Caco-2 (cell line): ENCODE measurements around the gene MRPL46. TPM values are rescaled to one million over a fixed set of nuclear protein-coding genes. Genes with fewer than 3 reads are reported as not detected.
"Not testable (repeated sequence)": the region's sequence is repeated elsewhere in the genome, so short reads cannot be mapped to it uniquely, and the experiment has no call there.

Experiments
- BruUV-seq: library from RNA; stranded (reverse); fragments of 400-500 nt; replicated peaks from 2 replicates; lab custom pipeline; 2021; lab: Mats Ljungman, UMichigan
- CTCF ChIA-PET: fragments of 300-600 bp; sonication (Branson Sonifier 250); formaldehyde crosslinking; loops from one replicate; lab custom pipeline; 2022; ENCODE audit warnings: antibody characterized with exemption; lab: Charles Lee
- POLR2A ChIA-PET: fragments of 300-600 bp; sonication (Branson Sonifier 250); formaldehyde crosslinking; loops from one replicate; lab custom pipeline; 2022; ENCODE audit warnings: antibody characterized with exemption; lab: Charles Lee
- DNase-seq, 2 experiments: peaks; one replicate each; pipeline versions ENCODE4 v3.0.0 to v3.0.0-alpha.2; 2020 to 2022
- H3K27me3 ChIP-seq: replicated peaks from 2 replicates; pipeline ENCODE4 v1.6.0; 2011; ENCODE audit warnings: low read length; ENCODE audit not compliant: control insufficient read depth, insufficient read depth
- H3K36me3 ChIP-seq: 2 replicates; pipeline ENCODE4 v1.5.1; 2011; ENCODE audit warnings: low read length; ENCODE audit not compliant: control insufficient read depth, insufficient read depth
- H3K4me1 ChIP-seq: fragments of 250-450 bp; sonication (Bioruptor Pico); 2 replicates; pipeline ENCODE4 v1.5.1; 2020; ENCODE audit warnings: mild to moderate bottlenecking
- H3K4me3 ChIP-seq: 2 replicates; pipeline ENCODE4 v1.5.1; 2011; ENCODE audit warnings: low read depth, mild to moderate bottlenecking, control low read depth, low read length
- H3K9me3 ChIP-seq: fragments of 250-450 bp; sonication (Bioruptor Pico); 2 replicates; pipeline ENCODE4 v1.5.1; 2020; ENCODE audit warnings: mild to moderate bottlenecking, moderate library complexity
- H3K27ac Mint-ChIP-seq: one replicate; pipeline ENCODE4 v1.8.0; 2022; ENCODE audit warnings: mixed read lengths; ENCODE audit not compliant: unreplicated experiment
- H3K27me3 Mint-ChIP-seq: one replicate; pipeline ENCODE4 v1.8.0; 2022; ENCODE audit warnings: mixed read lengths; ENCODE audit not compliant: insufficient read depth, unreplicated experiment
- H3K36me3 Mint-ChIP-seq: one replicate; pipeline ENCODE4 v1.8.0; 2022; ENCODE audit warnings: mild to moderate bottlenecking, mixed read lengths; ENCODE audit not compliant: insufficient read depth, unreplicated experiment
- H3K4me1 Mint-ChIP-seq: one replicate; pipeline ENCODE4 v1.8.0; 2022; ENCODE audit warnings: low read depth, mixed read lengths; ENCODE audit not compliant: unreplicated experiment
- H3K4me3 Mint-ChIP-seq: one replicate; pipeline ENCODE4 v1.8.0; 2022; ENCODE audit warnings: mild to moderate bottlenecking, moderate library complexity, mixed read lengths; ENCODE audit not compliant: unreplicated experiment
- H3K9me3 Mint-ChIP-seq: one replicate; pipeline ENCODE4 v1.8.0; 2022; ENCODE audit warnings: mixed read lengths; ENCODE audit not compliant: unreplicated experiment
- intact Hi-C: fragments of 100-400 bp; cut with micrococcal nuclease; formaldehyde crosslinking; loops from one replicate; pipeline ENCODE4 v1.10.0; 2022; ENCODE audit not compliant: unreplicated experiment
- total RNA-seq: library from RNA; stranded (reverse); gene quantifications from 2 replicates; pipeline ENCODE4 v1.2.3, GENCODE V29; 2022
- TF ChIP-seq, protein P1 (sequence below), 2 experiments: fragments of 200-600 bp in 1 of 2; IDR thresholded peaks; 1 replicate in 1 of 2; 2 replicates in 1 of 2; pipeline versions ENCODE4 v1.5.1 to v1.8.0; 2011 to 2022; ENCODE audit warnings: antibody characterized with exemption in 1 of 2, control low read depth in 1 of 2, inconsistent platforms in 1 of 2, low read depth in 1 of 2, low read length in 1 of 2, mild to moderate bottlenecking in 1 of 2, moderate library complexity in 1 of 2; ENCODE audit not compliant: insufficient read depth in 1 of 2, severe bottlenecking in 1 of 2, unreplicated experiment in 1 of 2

The MRPL46 gene
- total RNA-seq, 1 experiment from 2014 or later = 44.5 TPM

GRCh38 chr15:88476635-88477060 is 9.5 kb upstream of the MRPL46 start:
- no peaks in the 10 kb centered on the region for H3K9me3 Mint-ChIP-seq
- TF ChIP-seq, protein P1, sequence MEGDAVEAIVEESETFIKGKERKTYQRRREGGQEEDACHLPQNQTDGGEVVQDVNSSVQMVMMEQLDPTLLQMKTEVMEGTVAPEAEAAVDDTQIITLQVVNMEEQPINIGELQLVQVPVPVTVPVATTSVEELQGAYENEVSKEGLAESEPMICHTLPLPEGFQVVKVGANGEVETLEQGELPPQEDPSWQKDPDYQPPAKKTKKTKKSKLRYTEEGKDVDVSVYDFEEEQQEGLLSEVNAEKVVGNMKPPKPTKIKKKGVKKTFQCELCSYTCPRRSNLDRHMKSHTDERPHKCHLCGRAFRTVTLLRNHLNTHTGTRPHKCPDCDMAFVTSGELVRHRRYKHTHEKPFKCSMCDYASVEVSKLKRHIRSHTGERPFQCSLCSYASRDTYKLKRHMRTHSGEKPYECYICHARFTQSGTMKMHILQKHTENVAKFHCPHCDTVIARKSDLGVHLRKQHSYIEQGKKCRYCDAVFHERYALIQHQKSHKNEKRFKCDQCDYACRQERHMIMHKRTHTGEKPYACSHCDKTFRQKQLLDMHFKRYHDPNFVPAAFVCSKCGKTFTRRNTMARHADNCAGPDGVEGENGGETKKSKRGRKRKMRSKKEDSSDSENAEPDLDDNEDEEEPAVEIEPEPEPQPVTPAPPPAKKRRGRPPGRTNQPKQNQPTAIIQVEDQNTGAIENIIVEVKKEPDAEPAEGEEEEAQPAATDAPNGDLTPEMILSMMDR (IDR thresholded peaks at IDR 0.05; ENCODE audit: insufficient read depth in 1 of 2, low read depth in 1 of 2, low read length in 1 of 2, severe bottlenecking in 1 of 2, unreplicated experiment in 1 of 2) = peak; percentile 65
- no peak overlapping the region for H3K27ac Mint-ChIP-seq
- POLR2A ChIA-PET = interaction anchor here (0.7 kb wide), 1 partner anchor 148 kb away, joined by 3 read pairs; no protein-coding TSS in a partner anchor
- peaks cover 20% of the 10 kb centered on the region for H3K36me3 Mint-ChIP-seq
- H3K9me3 ChIP-seq = no peaks in the 10 kb centered on the region
- H3K4me1 ChIP-seq = no peaks in the 10 kb centered on the region
- H3K27me3 Mint-ChIP-seq = no peaks in the 10 kb centered on the region
- no peak overlapping the region for H3K4me3 Mint-ChIP-seq
- CTCF ChIA-PET = interaction anchor here (0.5 to 0.8 kb wide), 2 partner anchors 162 to 165 kb away, joined by 3 to 6 read pairs; partner anchors contain the start of gene ISG20
- H3K36me3 ChIP-seq = peaks cover 3% of the 10 kb centered on the region; the same call in 1 of the 2 replicates
- H3K27me3 ChIP-seq = no peaks in the 10 kb centered on the region
- BruUV-seq = no TSS peak
- peak in 1 of 2 experiments; percentile 54 for DNase-seq
- peaks cover 4% of the 10 kb centered on the region for H3K4me1 Mint-ChIP-seq
- H3K4me3 ChIP-seq = no peak overlapping the region
- intact Hi-C loops = loop anchor here (1.0 to 5.0 kb wide), 2 partner anchors 138 to 181 kb away; no protein-coding TSS in a partner anchor

GRCh38 chr15:88473661-88474293 is 6.6 kb upstream of the MRPL46 start:
- H3K9me3 Mint-ChIP-seq, BruUV-seq, H3K4me3 ChIP-seq, H3K36me3 ChIP-seq, H3K4me1 ChIP-seq, H3K27me3 Mint-ChIP-seq, H3K4me1 Mint-ChIP-seq, DNase-seq, POLR2A ChIA-PET, H3K27me3 ChIP-seq, H3K4me3 Mint-ChIP-seq, CTCF ChIA-PET, intact Hi-C loops, H3K27ac Mint-ChIP-seq, H3K9me3 ChIP-seq: not testable (repeated sequence)
- peaks cover 18% of the 10 kb centered on the region for H3K36me3 Mint-ChIP-seq

- Mint-ChIP-seq H3K36me3 (peaks cover 14% of the 10 kb centered on the region), H3K27me3 (no peaks in the 10 kb centered on the region), H3K9me3 (no peaks in the 10 kb centered on the region), H3K4me1 (no peaks in the 10 kb centered on the region), H3K4me3 (no peak overlapping the region), H3K27ac (no peak overlapping the region)
- H3K27me3 ChIP-seq = no peaks in the 10 kb centered on the region
- no peaks in the 10 kb centered on the region for H3K4me1 ChIP-seq
- no peak for DNase-seq
- TF ChIP-seq, protein P1 (IDR thresholded peaks at IDR 0.05; ENCODE audit: insufficient read depth in 1 of 2, low read depth in 1 of 2, low read length in 1 of 2, severe bottlenecking in 1 of 2, unreplicated experiment in 1 of 2) = no peak
- H3K36me3 ChIP-seq = peaks cover 3% of the 10 kb centered on the region; the same call in 1 of the 2 replicates
- ChIA-PET CTCF (no interaction called here), POLR2A (no interaction called here)
- no peaks in the 10 kb centered on the region for H3K9me3 ChIP-seq
- H3K4me3 ChIP-seq = no peak overlapping the region
- BruUV-seq = no TSS peak
- intact Hi-C loops = no loop called here
Measured at GRCh38 chr15:88472225-88472624, 5.0 kb upstream of the MRPL46 start.
